AG20443 (cell line): ENCODE results near the gene BLACAT1.

Source experiments
- DNase-seq: peaks from one replicate; pipeline ENCODE4 v3.0.0; 2012; ENCODE audit warnings: low spot score, mixed read lengths

The BLACAT1 gene

DNA sequence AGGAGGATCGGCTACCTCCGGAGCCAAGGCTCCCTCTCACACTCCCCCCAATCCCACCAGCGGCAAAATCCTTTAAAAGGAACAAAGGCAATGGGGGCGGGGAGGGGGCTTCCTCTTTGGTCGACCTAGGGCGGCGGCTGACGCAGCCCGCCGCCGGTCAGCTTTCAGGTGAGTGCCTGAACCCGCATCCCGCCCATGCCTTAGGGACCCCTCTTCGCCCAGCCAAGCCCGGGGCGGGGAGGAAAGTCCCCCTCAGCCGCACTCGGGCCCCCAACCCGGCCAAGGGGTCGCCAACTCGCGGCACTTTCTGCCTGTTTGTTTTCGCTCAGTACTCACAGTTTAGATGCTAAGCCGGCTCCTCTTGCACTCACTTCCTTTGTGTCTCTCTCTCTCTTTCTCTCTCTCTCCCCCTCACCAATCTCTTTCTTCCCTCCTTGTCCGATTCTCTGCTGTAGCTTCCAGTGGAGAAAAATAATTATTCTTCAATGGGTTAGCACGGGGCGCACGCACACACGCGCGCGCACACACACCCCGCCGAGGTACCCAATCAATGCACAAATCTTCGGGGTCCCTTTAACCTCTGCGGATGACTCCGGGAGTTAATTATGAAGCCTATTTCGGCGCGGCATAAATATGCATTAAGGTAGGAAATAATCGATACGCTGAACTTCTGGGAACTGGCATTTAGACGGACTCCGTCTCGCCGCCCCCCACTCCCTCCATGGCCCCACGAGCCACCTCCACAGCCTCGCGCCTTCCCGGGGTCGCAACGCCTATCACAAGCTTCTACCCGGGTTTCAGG is at the start of gene BLACAT1:
BLACAT1 (minus strand) TSS at position 465 of the 802 bp plus-strand sequence.
- no peak for DNase-seq

GRCh38 chr1:205505076-205505729 is 49.4 kb upstream of the BLACAT1 start:
- no peak for DNase-seq

DNA sequence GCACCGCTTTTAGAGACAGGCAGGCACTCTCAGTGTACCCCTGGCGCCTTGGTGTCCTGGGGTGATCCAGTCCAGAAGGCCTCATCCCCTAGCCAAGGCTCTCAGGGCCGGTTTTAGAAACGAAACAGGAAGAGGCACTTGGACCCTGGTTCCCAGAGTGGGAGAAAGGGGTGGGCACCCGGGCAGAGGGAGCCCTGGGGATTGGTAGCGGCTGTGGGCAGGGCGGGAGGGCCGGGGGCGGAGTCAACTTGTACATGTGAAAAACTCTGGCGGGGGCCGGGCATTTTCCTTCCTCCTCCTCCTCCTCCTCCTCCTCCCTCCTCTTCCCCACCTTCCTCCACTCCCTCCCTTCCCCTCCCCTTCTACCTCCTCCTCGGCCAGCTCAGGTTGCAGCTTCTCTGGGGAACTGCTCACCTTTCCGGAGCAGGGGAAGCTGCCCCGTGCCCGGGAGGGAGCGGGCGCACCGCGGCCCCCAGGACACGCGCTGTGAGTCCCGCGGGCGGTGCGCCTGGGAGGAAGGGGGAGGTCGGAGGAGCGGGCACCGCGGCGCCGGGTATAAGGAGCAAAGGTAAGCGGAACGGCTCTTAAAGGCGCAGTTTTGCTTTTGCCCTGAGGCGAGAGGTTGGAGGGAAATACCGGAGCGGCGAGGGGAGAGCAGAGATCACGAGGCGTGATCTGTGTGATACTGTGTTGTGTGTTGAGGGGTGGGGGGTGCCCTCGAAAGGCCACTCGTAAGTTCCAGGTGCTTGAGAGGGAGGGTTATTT is 48.6 kb upstream of the BLACAT1 start, which contains the start of gene CDK18:
CDK18 (plus strand) TSS at position 359 of the 765 bp plus-strand sequence. CDS start 18,499 bp downstream, outside the sequence.
- peak; percentile 49 for DNase-seq

DNA sequence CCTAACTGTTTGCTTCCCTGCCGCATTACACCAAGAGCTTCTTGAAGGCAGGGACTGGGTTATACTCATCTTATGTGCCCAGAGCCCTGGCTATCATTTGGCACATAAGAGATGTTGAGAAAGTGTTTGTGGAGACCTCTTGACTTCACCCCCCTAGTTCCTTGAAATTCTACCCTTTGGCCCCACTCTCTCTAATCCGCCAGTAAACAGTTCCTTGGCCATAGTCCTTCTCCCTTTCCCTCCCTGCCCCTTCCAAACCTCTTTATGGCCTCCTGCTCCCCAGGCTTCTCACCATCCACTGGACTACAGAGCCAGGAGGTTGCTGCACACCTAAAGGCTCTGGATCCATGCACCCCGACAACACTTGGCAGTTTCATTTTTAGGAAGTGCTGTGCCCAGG is 47.1 kb upstream of the BLACAT1 start:
- DNase-seq = no peak

- DNase-seq = no peak
These were observed 46.4 kb upstream of the BLACAT1 start for GRCh38 chr1:205502111-205502810.

DNA sequence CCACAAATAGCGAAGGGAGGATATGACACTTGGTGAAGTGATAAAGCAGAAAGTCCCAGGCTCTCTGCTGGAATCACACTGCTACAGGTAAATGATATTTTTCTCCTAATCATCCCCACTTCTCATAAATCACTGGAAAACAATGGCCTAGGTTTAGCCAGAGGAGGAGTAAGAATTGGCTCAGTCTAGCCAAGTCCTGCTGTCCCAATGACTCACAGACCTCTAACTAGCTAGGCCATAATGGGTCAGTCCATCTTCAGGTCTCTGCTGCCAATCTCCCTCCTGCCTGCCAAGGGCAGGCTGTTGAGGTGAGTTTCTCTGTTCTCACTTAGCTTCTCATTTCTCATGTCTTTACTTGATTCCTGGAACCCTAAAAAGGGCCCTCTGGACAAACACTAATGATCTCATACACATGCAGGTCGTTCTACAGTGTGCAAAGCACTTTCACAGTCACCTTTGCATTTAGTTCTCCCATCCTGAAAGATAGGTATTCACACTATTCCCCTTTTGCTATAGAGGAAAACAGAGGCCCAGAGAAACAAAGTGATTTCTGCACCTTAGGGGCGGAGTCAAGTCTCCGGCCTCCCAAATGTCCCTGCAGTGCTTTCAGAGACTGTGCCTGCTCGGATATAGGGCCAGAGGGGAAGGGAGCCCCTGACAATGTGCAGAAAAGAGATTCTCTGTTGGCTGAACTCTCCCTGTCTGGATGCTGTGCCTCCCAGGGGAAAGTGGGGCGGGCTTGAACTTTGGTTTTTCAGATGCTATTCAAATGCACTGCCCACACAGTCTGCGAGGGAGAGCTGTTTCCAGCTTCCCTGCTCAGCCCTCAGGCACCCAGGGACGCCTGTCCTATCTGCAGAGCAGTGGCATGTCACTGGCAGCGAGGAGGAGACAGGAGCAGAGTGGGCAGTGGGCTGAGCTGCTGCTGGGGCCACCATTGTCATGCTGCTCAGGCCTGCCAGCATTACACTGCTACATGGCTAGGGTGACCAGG is 44.7 kb upstream of the BLACAT1 start:
- DNase-seq = no peak

GRCh38 chr1:205499789-205500188 is 43.9 kb upstream of the BLACAT1 start:
- no peak for DNase-seq

- no peak for DNase-seq
These were observed 41.5 kb upstream of the BLACAT1 start for GRCh38 chr1:205497351-205497750.

- DNase-seq = no peak
These were observed 40.8 kb upstream of the BLACAT1 start for GRCh38 chr1:205496661-205497060.

DNA sequence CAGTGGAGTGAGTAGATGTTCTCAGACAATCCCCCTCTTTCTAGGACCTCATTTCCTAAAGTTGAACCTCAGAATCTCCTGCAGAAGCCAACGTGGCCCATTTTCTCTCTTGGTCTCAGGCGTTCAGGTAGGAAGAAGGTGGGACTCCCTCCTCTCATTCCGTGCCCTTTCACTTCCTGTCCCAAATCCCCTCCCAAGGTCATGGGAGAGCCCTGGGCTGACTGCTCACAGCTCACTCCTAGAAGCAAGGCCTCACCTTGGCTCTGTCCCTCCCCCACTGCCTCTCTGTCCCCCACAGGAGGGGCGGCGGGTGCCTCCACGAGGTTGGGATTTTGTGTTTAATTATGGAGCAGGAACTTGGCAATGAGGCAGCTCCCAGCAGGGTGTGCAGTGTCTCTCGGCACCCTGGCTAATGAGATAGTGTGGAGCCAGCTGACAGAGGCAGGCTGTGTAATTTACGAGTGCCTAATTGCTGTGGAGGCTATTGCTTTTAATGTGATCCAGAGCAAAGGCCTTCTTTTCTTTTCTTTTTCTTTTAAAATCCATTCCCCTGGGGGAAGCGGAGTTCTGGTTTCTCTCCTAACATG is 39.5 kb upstream of the BLACAT1 start:
- DNase-seq = no peak

DNA sequence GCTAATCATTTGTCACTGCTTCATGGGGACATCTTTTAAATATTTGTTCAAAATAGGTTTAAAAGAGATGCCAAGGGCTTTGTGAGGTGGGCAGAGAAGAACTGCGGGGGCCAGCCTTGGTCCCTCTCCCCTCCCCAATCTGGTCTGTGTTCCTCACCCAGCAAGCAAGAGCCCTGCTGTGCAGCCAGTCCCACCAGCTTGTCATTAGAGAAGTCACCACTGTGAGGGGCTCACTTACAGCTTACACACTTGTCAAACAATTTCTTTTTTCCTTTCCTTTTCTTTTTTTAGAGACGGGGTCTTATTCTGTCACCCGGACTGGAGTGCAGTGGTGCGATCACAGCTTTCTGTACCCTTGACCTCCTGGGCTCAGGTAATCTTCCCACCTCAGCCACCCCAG is 38.3 kb upstream of the BLACAT1 start:
- DNase-seq = no peak

GRCh38 chr1:205493241-205494085 is 37.6 kb upstream of the BLACAT1 start:
- DNase-seq = peak; percentile 89

GRCh38 chr1:205492774-205493173 is 36.9 kb upstream of the BLACAT1 start:
- no peak for DNase-seq

DNA sequence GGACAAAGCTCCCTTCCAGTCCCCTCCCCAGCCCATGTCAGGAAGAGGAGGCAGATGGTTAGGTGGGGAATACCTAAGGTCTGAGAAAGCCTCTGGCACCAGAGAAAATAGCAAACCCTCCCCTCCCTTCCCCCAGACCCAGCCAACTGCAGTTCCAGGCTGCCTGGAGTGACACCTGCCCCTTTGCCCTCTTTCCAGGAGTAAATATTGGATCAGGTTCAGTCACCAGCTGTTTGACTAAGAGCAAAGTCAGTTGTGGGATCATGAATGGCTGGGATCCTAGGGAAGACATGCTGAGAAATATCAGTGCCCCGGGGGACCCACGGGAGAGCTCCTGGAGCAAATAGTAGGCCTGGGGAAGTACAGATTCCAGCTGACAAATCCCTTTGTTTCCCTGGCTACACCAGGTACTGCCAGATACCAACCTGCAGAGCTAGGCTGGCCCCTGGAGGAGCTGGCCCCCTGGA is 36.4 kb upstream of the BLACAT1 start:
- DNase-seq = no peak

DNA sequence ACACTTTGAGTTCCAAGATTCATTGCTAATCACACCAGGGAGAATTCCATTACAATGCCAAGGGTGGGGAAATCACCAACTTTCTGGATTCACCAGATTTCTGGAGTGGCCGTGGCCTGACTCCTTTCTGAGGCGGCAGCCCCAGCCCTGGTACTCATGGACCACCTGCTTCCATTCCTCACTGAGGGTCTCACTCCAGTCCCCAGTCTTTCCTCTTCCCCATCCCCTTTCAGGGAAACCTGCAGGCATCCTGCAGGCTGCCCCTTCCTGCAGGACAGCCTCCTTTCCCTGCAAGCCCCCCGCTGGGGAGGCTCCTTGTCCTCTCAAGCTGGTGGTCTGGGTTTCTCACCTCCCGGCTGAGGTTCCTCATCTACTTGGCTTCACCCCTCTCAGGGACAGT is 35.9 kb upstream of the BLACAT1 start:
- no peak for DNase-seq

- peak; percentile 87 for DNase-seq
These were observed 32.4 kb upstream of the BLACAT1 start for GRCh38 chr1:205488074-205488723.

GRCh38 chr1:205486258-205486657 is 30.4 kb upstream of the BLACAT1 start:
- DNase-seq = no peak
